Measurements from ENCODE around the gene ARHGAP23. TPM values are rescaled to one million over a fixed set of nuclear protein-coding genes. Genes with fewer than 3 reads are reported as not detected.

The ARHGAP23 gene
- total RNA-seq, 2 experiments from 2014 or later: 1.3 to 1.4 TPM

DNA sequence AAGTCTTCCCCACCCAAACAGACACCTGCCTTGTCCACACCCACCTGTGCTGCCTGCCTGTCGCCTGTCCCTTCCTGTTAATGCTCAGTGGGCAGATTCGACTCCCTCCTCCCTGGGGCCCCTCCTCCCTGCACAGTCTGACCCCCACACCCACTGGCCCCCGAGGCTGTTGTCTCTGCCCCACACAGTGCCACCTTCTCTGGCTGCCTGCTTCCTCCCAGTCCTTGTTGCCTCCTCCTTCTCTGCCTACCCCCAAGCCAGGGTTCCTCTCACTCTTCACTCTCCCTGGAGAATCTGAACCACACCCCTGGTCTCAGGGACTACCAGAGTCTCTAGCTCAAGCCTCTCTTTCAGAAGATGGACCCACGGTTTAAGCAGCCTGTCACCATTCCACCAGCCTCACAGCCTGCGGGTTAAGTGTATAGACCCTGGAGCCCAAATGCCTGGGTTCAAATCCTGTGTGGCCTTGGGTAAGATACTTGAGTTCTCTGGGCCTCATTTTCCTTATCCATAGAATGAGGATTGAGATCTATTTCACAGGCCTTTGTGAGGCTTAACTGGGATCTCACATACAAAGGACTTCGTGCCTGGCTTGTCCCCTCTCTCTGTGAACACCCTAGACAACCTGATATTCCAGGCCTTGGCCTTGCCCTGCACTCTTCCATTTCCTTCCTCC lies 3.8 kb upstream of the ARHGAP23 start:
- Mint-ChIP-seq H3K9me3 (no peaks in the 10 kb centered on the region), H3K27me3 (peaks cover 43% of the 10 kb centered on the region), H3K4me1 (ENCODE audit: low read depth) (peaks cover 4% of the 10 kb centered on the region), H3K36me3 (no peaks in the 10 kb centered on the region), H3K4me3 (no peak overlapping the region), H3K27ac (no peak overlapping the region)
- POLR2A ChIA-PET: no interaction called here
- CTCF ChIA-PET: interaction anchor here (0.6 to 1.8 kb wide), 22 partner anchors 8 to 243 kb away, joined by 3 to 18 read pairs (median 4); partner anchors contain the start of gene SOCS7
- intact Hi-C loops (cut with micrococcal nuclease): no loop called here
- no peak for DNase-seq

GRCh38 chr17:38425031-38425430 lies 3.2 kb upstream of the ARHGAP23 start:
- DNase-seq: no peak
- ChIA-PET CTCF (interaction anchor here (1.3 to 1.8 kb wide), 4 partner anchors 68 to 159 kb away, joined by 4 to 17 read pairs (median 5); no protein-coding TSS in a partner anchor), POLR2A (no interaction called here)
- peaks cover 38% of the 10 kb centered on the region for H3K27me3 Mint-ChIP-seq
- intact Hi-C loops (cut with micrococcal nuclease): no loop called here
- H3K27ac Mint-ChIP-seq: no peak overlapping the region
- H3K4me1 Mint-ChIP-seq (ENCODE audit: low read depth): peaks cover 4% of the 10 kb centered on the region
- H3K4me3 Mint-ChIP-seq: no peak overlapping the region
- H3K9me3 Mint-ChIP-seq: no peaks in the 10 kb centered on the region
- H3K36me3 Mint-ChIP-seq: no peaks in the 10 kb centered on the region

DNA sequence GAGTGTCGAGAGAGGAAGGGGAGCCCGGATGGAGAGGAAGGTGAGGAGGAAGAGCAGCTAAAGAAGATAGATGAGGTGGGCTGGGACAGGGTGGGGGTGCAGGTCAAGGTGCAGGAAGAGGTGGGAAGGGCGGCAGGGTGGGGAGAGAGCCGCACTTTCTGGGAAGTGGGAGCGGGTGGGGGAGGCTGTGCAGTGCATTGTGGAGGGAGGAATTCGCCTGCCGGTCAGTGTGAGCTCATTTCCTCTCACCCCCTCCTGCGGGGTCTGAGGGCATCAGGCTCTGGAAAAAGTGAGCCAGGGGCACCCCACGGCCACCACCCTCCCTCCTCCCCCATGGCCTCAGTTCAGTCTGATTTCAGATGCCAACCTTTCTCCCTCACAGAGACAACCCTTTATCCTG lies 2.5 kb upstream of the ARHGAP23 start:
- Mint-ChIP-seq H3K4me3 (no peak overlapping the region), H3K27ac (no peak overlapping the region), H3K9me3 (no peaks in the 10 kb centered on the region), H3K4me1 (ENCODE audit: low read depth) (peaks cover 4% of the 10 kb centered on the region), H3K36me3 (no peaks in the 10 kb centered on the region), H3K27me3 (peaks cover 32% of the 10 kb centered on the region)
- DNase-seq: no peak
- intact Hi-C loops (cut with micrococcal nuclease): no loop called here
- CTCF ChIA-PET: interaction anchor here (1.0 to 1.6 kb wide), 3 partner anchors 10 to 67 kb away, joined by 3 to 4 read pairs (median 4); no protein-coding TSS in a partner anchor
- POLR2A ChIA-PET: no interaction called here

DNA sequence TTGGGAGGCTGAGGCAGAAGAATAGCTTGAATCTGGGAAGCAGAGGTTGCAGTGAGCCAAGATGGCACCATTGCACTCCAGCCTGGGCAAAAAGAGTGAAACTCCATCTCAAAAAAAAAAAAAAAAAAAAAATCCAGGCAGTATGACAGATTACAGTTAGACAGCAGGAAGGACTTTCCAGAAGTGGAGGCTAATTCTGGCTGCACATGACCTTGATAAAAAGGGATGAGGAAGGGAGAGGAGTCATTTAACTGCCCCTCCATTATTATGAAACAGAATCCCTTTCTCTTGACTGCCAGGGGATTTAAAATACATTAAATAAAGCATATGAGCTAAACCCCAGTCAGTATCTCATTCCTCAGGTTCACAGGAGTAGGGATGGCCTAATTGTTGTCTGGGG lies 1.8 kb upstream of the ARHGAP23 start:
- Mint-ChIP-seq H3K27me3 (peaks cover 27% of the 10 kb centered on the region), H3K36me3 (no peaks in the 10 kb centered on the region), H3K27ac (no peak overlapping the region), H3K4me3 (no peak overlapping the region), H3K9me3 (no peaks in the 10 kb centered on the region), H3K4me1 (ENCODE audit: low read depth) (peaks cover 4% of the 10 kb centered on the region)
- POLR2A ChIA-PET: no interaction called here
- no peak for DNase-seq
- intact Hi-C loops (cut with micrococcal nuclease): no loop called here
- CTCF ChIA-PET: interaction anchor here (0.8 to 1.2 kb wide), 5 partner anchors 11 to 241 kb away, joined by 3 to 5 read pairs (median 3); no protein-coding TSS in a partner anchor

GRCh38 chr17:38427160-38427949 lies 909 bp upstream of the ARHGAP23 start:
- POLR2A ChIA-PET: no interaction called here
- CTCF ChIA-PET: interaction anchor here (0.8 to 1.2 kb wide), 4 partner anchors 13 to 240 kb away, joined by 3 to 5 read pairs (median 3); no protein-coding TSS in a partner anchor
- DNase-seq: no peak
- intact Hi-C loops (cut with micrococcal nuclease): no loop called here
- H3K4me3 Mint-ChIP-seq: peak overlapping the region; percentile 24
- no peaks in the 10 kb centered on the region for H3K9me3 Mint-ChIP-seq
- no peak overlapping the region for H3K27ac Mint-ChIP-seq
- H3K36me3 Mint-ChIP-seq: no peaks in the 10 kb centered on the region
- peaks cover 4% of the 10 kb centered on the region for H3K4me1 Mint-ChIP-seq (ENCODE audit: low read depth)
- peaks cover 26% of the 10 kb centered on the region for H3K27me3 Mint-ChIP-seq

DNA sequence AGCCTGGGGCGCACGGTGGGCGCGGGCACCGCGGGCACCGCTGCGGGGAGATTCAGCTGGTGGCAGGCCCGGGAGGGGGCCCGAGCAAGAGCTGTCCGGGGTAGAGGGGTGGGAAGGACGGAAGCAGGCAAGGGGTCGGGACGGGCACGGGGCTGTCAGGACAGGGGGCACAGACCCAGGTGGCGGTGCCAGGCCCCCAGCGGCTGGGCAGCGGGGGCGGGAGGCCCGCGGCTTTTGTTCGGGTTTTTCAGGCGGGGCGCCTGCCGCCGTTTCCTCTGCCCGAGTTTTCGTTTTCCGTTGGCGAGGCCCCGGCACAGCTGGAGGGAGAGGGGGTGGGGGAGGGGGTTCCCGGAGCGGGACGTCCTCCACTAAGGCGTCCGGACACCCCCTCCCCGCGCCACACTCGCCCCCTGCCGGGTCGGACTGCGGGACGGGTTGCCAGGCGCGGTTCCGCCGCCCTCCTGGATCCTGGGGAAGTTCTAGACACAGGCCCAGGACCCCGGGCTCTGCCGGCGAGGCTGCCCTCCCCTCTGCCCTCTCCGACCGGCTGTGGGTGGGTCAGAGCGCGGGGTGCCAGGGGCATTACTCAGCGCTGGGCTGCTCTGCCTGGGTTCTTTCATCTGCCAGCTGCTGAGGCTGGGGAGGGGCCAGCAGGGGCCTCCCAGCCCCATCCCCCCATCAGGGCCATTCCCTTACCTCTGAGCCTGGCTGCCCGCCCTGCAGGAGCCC lies 543 bp downstream of the ARHGAP23 start:
- CTCF ChIA-PET: interaction anchor here (1.0 to 1.1 kb wide), 2 partner anchors 80 kb away, joined by 4 to 7 read pairs; no protein-coding TSS in a partner anchor
- Mint-ChIP-seq H3K4me1 (ENCODE audit: low read depth) (peaks cover 4% of the 10 kb centered on the region), H3K36me3 (no peaks in the 10 kb centered on the region), H3K27me3 (peaks cover 20% of the 10 kb centered on the region), H3K9me3 (no peaks in the 10 kb centered on the region), H3K27ac (no peak overlapping the region), H3K4me3 (peak overlapping the region; percentile 16)
- DNase-seq: peak; percentile 51
- POLR2A ChIA-PET: no interaction called here
- intact Hi-C loops (cut with micrococcal nuclease): no loop called here

GRCh38 chr17:38429476-38430100 lies 1.3 kb downstream of the ARHGAP23 start:
- intact Hi-C loops (cut with micrococcal nuclease): no loop called here
- H3K27ac Mint-ChIP-seq: no peak overlapping the region

DNA sequence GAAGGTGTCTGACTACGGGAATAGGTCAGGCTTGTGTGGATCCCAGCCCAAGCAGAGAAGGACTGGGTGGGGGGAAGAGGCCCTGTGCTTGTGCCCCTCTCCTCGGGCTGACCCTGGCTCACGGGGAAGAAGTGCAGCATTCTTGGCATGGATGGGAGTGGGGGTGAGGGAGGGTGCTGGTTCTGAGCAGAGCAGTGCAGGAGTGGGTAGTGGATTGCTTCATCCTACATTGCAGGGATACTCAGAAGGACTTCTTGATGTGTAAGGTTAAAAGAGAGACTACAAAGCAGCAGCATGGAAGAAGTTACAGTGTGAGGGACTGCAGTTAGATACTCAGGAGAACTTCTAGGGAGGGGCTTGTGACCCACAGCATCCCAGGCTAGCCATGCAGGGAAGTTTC lies 2.1 kb downstream of the ARHGAP23 start:
- DNase-seq: no peak
- H3K4me1 Mint-ChIP-seq (ENCODE audit: low read depth): peaks cover 4% of the 10 kb centered on the region
- H3K9me3 Mint-ChIP-seq: no peaks in the 10 kb centered on the region
- H3K36me3 Mint-ChIP-seq: no peaks in the 10 kb centered on the region
- no peak overlapping the region for H3K4me3 Mint-ChIP-seq
- peaks cover 8% of the 10 kb centered on the region for H3K27me3 Mint-ChIP-seq
- H3K27ac Mint-ChIP-seq: no peak overlapping the region
- intact Hi-C loops (cut with micrococcal nuclease): no loop called here
- ChIA-PET CTCF (interaction anchor here (1.0 kb wide), 1 partner anchor 81 kb away, joined by 4 read pairs; no protein-coding TSS in a partner anchor), POLR2A (no interaction called here)

More at GRCh38 chr17:38429476-38430100, 1.3 kb downstream of the ARHGAP23 start:
- POLR2A ChIA-PET: no interaction called here
- H3K27me3 Mint-ChIP-seq: peaks cover 15% of the 10 kb centered on the region
- no peaks in the 10 kb centered on the region for H3K9me3 Mint-ChIP-seq
- CTCF ChIA-PET: interaction anchor here (1.0 kb wide), 1 partner anchor 80 kb away, joined by 4 read pairs; no protein-coding TSS in a partner anchor
- peaks cover 4% of the 10 kb centered on the region for H3K4me1 Mint-ChIP-seq (ENCODE audit: low read depth)
- H3K36me3 Mint-ChIP-seq: no peaks in the 10 kb centered on the region
- H3K4me3 Mint-ChIP-seq: peak overlapping the region; percentile 7
- DNase-seq: no peak

GRCh38 chr17:38430822-38431221 lies 2.6 kb downstream of the ARHGAP23 start:
- CTCF ChIA-PET: interaction anchor here (1.3 kb wide), 1 partner anchor 13 kb away, joined by 3 read pairs; no protein-coding TSS in a partner anchor
- no peaks in the 10 kb centered on the region for H3K9me3 Mint-ChIP-seq
- H3K36me3 Mint-ChIP-seq: no peaks in the 10 kb centered on the region
- H3K27ac Mint-ChIP-seq: no peak overlapping the region
- peaks cover 4% of the 10 kb centered on the region for H3K4me1 Mint-ChIP-seq (ENCODE audit: low read depth)
- H3K4me3 Mint-ChIP-seq: no peak overlapping the region
- intact Hi-C loops (cut with micrococcal nuclease): no loop called here
- no peak for DNase-seq
- peaks cover 6% of the 10 kb centered on the region for H3K27me3 Mint-ChIP-seq
- POLR2A ChIA-PET: no interaction called here

GRCh38 chr17:38431346-38432145 lies 3.3 kb downstream of the ARHGAP23 start:
- ChIA-PET CTCF (interaction anchor here (1.3 to 1.7 kb wide), 2 partner anchors 12 to 17 kb away, joined by 3 to 7 read pairs; no protein-coding TSS in a partner anchor), POLR2A (no interaction called here)
- Mint-ChIP-seq H3K27ac (no peak overlapping the region), H3K27me3 (peaks cover 6% of the 10 kb centered on the region), H3K4me1 (ENCODE audit: low read depth) (peaks cover 4% of the 10 kb centered on the region), H3K4me3 (no peak overlapping the region), H3K36me3 (no peaks in the 10 kb centered on the region), H3K9me3 (no peaks in the 10 kb centered on the region)
- DNase-seq: no peak
- intact Hi-C loops (cut with micrococcal nuclease): no loop called here

GRCh38 chr17:38434178-38434665 lies 6.0 kb downstream of the ARHGAP23 start:
- POLR2A ChIA-PET: no interaction called here
- no peak overlapping the region for H3K4me3 Mint-ChIP-seq

More at GRCh38 chr17:38434178-38434665, 6.0 kb downstream of the ARHGAP23 start:
- no peak for DNase-seq
- intact Hi-C loops (cut with micrococcal nuclease): no loop called here
- Mint-ChIP-seq H3K9me3 (no peaks in the 10 kb centered on the region), H3K27me3 (peaks cover 3% of the 10 kb centered on the region), H3K4me1 (ENCODE audit: low read depth) (no peaks in the 10 kb centered on the region), H3K27ac (no peak overlapping the region), H3K36me3 (no peaks in the 10 kb centered on the region)
- CTCF ChIA-PET: no interaction called here
